AG10803 (cell line): ENCODE data around the gene RIC3.

Source experiments
- DNase-seq: peaks from one replicate; pipeline ENCODE4 v3.0.0; 2010; ENCODE audit warnings: low read depth
- H3K4me3 ChIP-seq: 2 replicates; pipeline ENCODE4 v1.5.1; 2011; ENCODE audit warnings: mild to moderate bottlenecking, low read length, control low read depth
- CTCF ChIP-seq: conservative IDR thresholded peaks from 2 replicates; pipeline ENCODE4 v1.5.1; 2011; ENCODE audit warnings: mild to moderate bottlenecking, low read length, control low read depth, inconsistent platforms

RIC3 gene

GRCh38 chr11:8207080-8208000 is 38.5 kb upstream of the RIC3 start:
- no peak for TF ChIP-seq CTCF
- no peak overlapping the region for H3K4me3 ChIP-seq
- peak; percentile 8 for DNase-seq

GRCh38 chr11:8206251-8207079 is 37.6 kb upstream of the RIC3 start:
- no peak overlapping the region for H3K4me3 ChIP-seq
- TF ChIP-seq CTCF: no peak
- no peak for DNase-seq

- TF ChIP-seq CTCF: no peak
- DNase-seq: no peak
- no peak overlapping the region for H3K4me3 ChIP-seq
These were observed 36.7 kb upstream of the RIC3 start for GRCh38 chr11:8205566-8205965.

- TF ChIP-seq CTCF: no peak
- no peak for DNase-seq
- no peak overlapping the region for H3K4me3 ChIP-seq
These were observed 35.8 kb upstream of the RIC3 start for GRCh38 chr11:8204596-8204995.

- no peak for TF ChIP-seq CTCF
- no peak overlapping the region for H3K4me3 ChIP-seq
- DNase-seq: no peak
These were observed 35.2 kb upstream of the RIC3 start for GRCh38 chr11:8204025-8204424.

- H3K4me3 ChIP-seq: no peak overlapping the region
- DNase-seq: no peak
- TF ChIP-seq CTCF: no peak
These were observed 34.5 kb upstream of the RIC3 start for GRCh38 chr11:8203414-8203715.
